Measurements from ENCODE around the gene KIF3C.
"Not testable (repeated sequence)": the region's sequence is repeated elsewhere in the genome, so short reads cannot be mapped to it uniquely, and the experiment has no call there.

Gene KIF3C

DNA sequence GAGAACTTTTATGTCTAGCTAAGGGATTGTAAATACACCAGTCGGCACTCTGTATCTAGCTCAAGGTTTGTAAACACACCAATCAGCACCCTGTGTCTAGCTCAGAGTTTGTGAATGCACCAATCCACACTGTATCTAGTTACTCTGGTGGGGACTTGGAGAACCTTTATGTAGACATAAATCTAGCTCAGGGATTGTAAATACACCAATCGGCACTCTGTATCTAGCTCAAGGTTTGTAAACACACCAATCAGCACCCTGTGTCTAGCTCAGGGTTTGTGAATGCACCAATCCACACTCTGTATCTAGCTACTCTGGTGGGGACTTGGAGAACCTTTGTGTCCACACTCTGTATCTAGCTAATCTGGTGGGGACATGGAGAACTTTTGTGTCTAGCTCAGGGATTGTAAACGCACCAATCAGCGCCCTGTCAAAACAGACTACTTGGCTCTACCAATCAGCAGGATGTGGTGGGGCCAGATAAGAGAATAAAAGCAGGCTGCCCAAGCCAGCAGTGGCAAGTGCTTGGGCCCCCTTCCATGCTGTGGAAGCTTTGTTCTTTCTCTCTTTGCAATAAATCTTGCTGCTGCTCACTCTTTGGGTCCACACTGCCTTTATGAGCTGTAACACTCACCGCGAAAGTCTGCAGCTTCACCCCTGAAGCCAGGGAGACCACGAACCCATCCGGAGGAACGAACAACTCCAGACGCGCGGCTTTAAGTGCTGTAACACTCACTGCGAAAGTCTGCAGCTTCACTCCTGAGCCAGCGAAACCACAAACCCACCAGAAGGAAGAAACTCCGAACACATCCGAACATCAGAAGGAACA lies 66.1 kb downstream of the KIF3C start:
- DNase-seq (ENCODE audit: low spot score) = peak; percentile 35

DNA sequence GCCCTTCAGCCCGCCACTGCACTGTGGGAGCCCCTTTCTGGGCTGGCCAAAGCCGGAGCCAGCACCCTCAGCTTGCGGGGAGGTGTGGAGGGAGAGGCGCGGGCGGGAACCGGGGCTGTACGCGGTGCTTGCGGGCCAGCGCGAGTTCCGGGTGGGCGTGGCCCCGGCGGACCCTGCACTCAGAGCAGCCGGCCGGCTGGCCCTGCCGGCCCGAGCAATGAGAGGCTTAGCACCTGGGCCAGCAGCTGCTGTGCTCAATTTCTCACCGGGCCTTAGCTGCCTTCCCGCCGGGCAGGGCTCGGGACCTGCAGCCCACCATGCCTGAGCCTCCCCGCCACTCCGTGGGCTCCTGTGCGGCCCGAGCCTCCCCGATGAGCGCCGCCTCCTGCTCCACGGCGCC lies 66.9 kb downstream of the KIF3C start:
- DNase-seq (ENCODE audit: low spot score) = not testable (repeated sequence)

DNA sequence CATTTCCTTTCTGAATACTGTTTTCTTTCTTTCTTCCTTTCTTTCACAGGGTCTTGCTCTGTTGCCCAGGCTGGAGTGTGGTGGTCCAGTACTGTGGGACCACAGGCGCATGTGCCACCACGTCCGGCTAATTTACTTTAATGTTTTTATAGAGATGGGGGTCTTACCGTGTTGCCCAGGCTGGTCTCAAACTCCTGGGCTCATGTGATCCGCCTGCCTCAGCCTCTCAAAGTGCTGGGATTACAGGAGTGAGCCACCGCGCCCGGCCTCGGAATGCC lies 68.7 kb downstream of the KIF3C start:
- not testable (repeated sequence) for DNase-seq (ENCODE audit: low spot score)

GRCh38 chr2:25912851-25913695 lies 69.2 kb downstream of the KIF3C start:
- no peak for DNase-seq (ENCODE audit: low spot score)

DNA sequence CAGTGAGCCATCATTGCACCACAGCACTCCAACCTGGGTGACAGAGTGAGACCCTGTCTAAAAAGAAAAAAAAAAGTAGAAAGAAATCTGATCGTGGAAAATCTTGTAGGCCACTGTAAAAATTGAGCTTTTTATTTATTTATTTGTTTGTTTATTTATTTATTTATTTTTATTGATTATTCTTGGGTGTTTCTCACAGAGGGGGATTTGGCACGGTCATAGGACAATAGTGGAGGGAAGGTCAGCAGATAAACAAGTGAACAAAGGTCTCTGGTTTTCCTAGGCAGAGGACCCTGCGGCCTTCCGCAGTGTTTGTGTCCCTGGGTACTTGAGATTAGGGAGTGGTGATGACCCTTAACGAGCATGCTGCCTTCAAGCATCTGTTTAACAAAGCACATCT lies 72.7 kb downstream of the KIF3C start:
- not testable (repeated sequence) for DNase-seq (ENCODE audit: low spot score)

DNA sequence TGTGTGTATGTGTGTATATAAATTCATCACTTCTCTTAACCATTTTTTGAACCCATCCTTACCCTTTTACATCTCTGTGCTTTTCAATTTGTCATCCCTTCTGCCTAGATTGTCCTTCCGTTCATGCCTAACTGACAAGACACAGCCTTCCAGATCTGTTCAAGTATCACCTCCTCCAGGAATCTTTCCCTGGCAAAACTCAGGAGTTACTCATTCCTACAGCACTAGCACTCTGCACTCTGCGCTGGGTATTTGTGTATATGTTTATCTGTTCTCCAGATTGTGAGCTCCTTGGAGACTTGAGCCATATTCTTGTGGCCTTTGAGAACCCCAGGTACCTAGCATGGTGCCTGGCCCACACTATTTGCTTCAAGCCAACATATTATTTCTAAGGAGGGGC lies 77.2 kb downstream of the KIF3C start:
- no peak for DNase-seq (ENCODE audit: low spot score)

GRCh38 chr2:25903216-25903776 lies 79.0 kb downstream of the KIF3C start:
- no peak for DNase-seq (ENCODE audit: low spot score)

DNA sequence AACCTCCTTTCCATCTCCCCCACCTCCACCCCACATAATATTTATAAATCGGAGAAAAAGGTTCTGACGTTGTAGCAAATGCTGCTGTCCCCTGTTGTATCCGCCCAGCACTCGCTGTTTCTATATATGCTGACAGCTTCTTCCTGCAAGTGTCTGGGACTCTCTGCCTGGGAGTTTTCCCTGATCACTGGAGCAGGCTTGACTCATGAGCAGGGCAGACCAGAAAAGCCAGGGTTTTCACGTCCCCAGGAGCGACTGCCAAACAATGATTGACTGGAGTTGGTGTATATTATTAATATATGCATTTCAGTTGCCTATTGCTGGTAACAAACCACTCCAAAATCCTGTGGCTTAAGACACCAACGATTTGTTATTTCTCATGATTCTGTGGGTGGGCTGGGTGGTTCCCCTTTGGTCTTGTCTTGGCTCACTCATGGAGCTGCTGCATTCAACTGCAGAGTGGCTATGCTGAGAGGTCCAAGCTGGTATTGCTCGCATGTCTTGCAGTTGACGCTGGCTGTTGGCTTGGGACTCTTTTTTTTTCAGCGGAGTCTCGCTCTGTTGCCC lies 82.8 kb downstream of the KIF3C start:
- DNase-seq (ENCODE audit: low spot score) = no peak

- no peak for DNase-seq (ENCODE audit: low spot score)
These were observed 84.8 kb downstream of the KIF3C start for GRCh38 chr2:25897506-25897905.

- not testable (repeated sequence) for DNase-seq (ENCODE audit: low spot score)
These were observed 86.0 kb downstream of the KIF3C start for GRCh38 chr2:25896308-25896707.

- no peak for DNase-seq (ENCODE audit: low spot score)
These were observed 86.7 kb downstream of the KIF3C start for GRCh38 chr2:25895610-25896009.

GRCh38 chr2:25895018-25895417 lies 87.3 kb downstream of the KIF3C start:
- no peak for DNase-seq (ENCODE audit: low spot score)

DNA sequence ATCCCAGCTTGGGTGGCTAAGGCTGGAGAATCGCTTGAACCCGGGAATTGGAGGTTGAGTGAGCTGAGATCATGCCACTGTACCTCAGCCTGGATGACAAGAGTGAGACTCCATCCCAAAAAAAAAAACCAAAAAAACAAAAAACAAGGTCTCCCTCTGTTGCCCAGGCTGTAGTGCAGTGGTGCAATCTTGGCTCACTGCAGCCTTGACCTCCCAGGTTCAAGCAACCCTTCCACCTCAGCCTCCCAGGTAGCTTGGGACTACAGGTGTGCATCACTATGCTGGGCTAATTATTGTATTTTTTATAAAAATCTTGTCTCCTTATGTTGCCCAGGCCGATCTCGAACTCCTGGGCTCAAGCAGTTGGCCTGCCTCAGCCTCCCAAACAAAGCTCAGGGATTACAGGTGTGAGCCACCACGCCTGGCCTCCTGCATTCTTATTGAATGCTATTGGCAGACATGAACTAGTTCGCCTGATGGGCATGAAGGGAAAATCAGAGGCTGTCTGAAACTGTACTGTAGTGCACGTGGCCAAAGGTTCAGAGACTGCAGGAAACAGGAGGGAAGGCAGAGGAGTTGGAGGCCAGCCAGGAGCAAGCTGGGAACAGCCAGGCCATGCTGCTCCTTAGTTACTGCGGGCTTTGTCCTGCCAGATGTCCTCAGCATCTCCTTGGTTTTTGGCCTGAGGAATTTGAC lies 88.0 kb downstream of the KIF3C start:
- DNase-seq (ENCODE audit: low spot score) = no peak

GRCh38 chr2:25891672-25892071 lies 90.6 kb downstream of the KIF3C start:
- DNase-seq (ENCODE audit: low spot score) = no peak

- no peak for DNase-seq (ENCODE audit: low spot score)
These were observed 94.6 kb downstream of the KIF3C start for GRCh38 chr2:25887624-25888242.

DNA sequence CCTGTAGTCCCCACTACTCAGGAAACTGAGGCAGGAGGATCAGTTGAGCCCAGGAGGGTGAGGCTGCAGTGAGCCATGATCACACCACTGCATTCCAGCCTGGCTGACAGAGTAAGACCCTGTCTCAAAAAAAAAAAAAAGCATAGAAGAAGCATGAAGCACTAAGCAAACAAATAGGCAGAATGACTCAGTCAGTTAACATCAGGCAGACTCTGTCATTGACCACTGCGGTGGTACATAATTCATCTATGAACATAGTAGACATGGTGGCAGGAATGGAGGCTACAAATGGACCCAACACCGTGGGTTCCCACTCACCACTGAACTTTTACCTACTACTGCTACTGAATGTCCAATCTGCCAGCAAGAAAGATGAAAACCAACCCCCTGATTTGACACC lies 96.4 kb downstream of the KIF3C start:
- no peak for DNase-seq (ENCODE audit: low spot score)

DNA sequence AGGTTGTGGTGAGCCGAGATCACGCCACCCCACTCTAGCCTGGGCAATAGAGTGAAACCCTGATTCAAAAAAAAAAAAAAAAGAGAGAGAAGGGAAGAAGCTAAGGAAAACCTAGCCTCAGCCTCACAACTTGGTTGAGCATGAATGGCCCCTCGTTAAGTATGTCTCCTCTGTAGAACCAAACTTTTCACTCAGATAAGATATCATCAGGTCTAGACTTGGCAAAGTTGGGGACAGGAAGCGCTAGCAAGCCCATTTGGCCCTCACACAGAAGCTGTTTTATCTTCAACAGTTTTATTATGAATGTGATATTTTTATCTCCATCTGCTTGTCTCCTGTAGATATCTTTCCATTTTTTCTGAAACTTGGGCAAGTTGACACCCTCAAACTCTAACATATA lies 100.5 kb downstream of the KIF3C start:
- no peak for DNase-seq (ENCODE audit: low spot score)

GRCh38 chr2:25879133-25879730 lies 103.1 kb downstream of the KIF3C start:
- DNase-seq (ENCODE audit: low spot score) = no peak

DNA sequence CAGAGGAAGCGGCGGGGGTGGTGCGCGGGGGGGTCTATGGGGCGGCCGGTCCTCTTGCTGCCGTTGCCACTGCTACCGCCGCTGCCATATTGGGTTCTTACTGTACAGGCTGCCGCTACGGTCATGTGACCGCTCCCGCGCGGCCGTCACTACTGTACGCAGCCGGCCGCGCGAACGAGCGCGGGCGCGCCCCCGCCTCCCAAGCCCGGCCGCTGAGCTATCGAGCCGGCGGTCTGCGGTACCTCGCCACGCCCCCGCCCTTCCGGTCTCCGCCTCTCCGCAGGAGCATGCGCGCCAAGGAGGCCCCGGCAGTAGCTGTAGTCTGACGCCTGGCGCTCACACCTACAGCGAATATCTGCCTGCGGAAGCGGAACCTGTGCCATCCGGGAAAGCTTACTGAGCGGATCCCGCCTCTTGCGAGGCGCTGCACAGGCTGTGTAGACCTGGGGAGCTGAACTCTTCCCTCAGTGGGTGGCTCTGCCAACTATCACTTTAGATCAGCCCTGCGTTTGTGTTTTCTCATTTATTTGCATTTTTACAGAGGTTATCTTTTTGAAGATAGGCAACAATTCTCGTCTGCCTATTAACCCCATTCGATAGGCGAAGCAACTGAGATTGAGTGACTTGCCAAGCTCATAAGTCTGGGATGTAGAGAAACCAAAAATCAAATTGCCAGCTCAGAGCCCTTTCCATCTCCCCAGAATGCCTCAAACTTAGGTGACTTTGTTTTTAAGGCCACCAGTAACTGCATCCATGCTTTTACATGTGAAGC lies 103.8 kb downstream of the KIF3C start, which contains the start of gene ASXL2:
Gene ASXL2, minus strand, starts transcription at position 127 of the 772 bp plus-strand sequence. CDS start 265 bp downstream, outside the sequence.
- peak; percentile 98 for DNase-seq (ENCODE audit: low spot score)
